Cardiac fibroblast (primary cell): ENCODE measurements around the gene IPCEF1.

Experiments used
- DNase-seq, 2 donors: peaks; one replicate each; pipeline versions ENCODE4 v3.0.0 to v3.0.0-alpha.2; 2010; ENCODE audit warnings: low read depth in 2 of 2
- H3K4me3 ChIP-seq, 2 donors: replicated peaks in 1 of 2; 1 replicate in 1 of 2; 2 replicates in 1 of 2; pipeline ENCODE4 v1.5.1; 2011; ENCODE audit warnings: low read depth in 2 of 2, low read length in 2 of 2, mild to moderate bottlenecking in 2 of 2, moderate library complexity in 1 of 2
- TF ChIP-seq, protein P1 (sequence below): IDR thresholded peaks from one replicate; pipeline ENCODE4 v1.5.1; 2011; ENCODE audit warnings: low read depth, mild to moderate bottlenecking, low read length, inconsistent platforms

Gene IPCEF1

DNA sequence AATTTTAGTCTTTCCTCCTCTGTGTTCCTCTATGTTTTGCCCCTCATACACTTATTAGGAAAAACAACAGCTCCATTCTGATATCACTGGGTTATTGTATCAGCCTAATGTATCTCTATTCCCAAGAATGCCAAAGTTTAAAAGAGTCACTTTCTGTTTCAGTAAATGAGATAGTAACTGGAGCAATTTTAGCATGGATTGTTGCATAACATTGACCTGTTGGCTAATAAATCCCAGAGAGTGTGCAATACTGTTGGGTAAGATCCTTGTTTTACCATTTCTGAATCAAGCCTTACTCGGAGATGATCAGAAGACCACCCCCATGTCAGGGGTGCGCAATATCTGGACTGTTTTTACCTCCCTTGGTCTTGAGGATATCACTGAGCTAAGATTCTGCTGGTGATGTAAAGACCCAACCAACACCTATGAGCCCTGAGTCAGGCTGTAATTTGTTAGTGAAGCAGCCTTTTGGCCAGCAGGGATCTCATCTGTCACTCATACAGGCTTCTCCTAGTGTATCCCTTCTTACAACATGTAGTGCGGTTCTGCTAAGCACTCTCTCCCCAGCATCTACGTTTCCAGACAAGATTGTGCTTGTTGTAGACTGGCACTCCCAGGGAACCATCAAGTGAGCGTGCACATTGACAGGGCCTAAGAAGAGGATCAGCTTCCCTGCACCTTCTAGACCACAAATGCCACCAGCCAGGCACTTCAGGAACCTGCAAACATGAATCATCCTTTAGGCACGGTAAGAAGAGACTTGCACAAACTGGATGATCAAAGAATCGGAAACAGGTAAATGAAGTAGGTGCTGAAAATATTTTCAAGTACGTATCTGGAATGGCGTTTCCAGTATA, 11.5 kb upstream of the IPCEF1 start:
- no peak overlapping the region for H3K4me3 ChIP-seq
- DNase-seq: no peak
- TF ChIP-seq, protein P1, sequence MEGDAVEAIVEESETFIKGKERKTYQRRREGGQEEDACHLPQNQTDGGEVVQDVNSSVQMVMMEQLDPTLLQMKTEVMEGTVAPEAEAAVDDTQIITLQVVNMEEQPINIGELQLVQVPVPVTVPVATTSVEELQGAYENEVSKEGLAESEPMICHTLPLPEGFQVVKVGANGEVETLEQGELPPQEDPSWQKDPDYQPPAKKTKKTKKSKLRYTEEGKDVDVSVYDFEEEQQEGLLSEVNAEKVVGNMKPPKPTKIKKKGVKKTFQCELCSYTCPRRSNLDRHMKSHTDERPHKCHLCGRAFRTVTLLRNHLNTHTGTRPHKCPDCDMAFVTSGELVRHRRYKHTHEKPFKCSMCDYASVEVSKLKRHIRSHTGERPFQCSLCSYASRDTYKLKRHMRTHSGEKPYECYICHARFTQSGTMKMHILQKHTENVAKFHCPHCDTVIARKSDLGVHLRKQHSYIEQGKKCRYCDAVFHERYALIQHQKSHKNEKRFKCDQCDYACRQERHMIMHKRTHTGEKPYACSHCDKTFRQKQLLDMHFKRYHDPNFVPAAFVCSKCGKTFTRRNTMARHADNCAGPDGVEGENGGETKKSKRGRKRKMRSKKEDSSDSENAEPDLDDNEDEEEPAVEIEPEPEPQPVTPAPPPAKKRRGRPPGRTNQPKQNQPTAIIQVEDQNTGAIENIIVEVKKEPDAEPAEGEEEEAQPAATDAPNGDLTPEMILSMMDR: no peak

DNA sequence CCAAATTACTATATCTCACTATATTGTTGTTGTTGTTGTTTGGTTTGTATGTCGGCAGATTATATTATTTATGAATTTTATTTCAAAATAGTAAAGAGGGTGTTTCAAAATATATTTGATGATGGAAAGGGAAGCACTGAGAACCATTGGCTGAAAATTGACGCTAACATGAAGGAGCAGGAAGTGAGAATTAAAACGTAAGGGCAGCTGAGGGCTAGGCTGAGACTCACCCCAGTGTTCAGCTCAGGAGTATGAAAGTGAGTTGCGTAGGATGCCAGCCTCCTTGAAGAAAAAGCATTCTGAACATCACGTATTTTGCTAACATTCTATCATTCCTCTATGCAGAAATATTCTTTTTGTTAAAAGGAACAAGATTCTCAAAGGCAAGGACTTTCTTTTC, 10.7 kb upstream of the IPCEF1 start:
- TF ChIP-seq, protein P1: no peak
- no peak for DNase-seq
- H3K4me3 ChIP-seq: no peak overlapping the region

- no peak for DNase-seq
- TF ChIP-seq, protein P1: no peak
- H3K4me3 ChIP-seq: no peak overlapping the region
Observed at GRCh38 chr6:154363821-154364220, 7.2 kb upstream of the IPCEF1 start.

- H3K4me3 ChIP-seq: no peak overlapping the region
- TF ChIP-seq, protein P1: no peak
- DNase-seq: no peak
Observed at GRCh38 chr6:154361476-154361875, 4.9 kb upstream of the IPCEF1 start.

GRCh38 chr6:154360476-154360875, 3.9 kb upstream of the IPCEF1 start:
- H3K4me3 ChIP-seq: no peak overlapping the region

DNA sequence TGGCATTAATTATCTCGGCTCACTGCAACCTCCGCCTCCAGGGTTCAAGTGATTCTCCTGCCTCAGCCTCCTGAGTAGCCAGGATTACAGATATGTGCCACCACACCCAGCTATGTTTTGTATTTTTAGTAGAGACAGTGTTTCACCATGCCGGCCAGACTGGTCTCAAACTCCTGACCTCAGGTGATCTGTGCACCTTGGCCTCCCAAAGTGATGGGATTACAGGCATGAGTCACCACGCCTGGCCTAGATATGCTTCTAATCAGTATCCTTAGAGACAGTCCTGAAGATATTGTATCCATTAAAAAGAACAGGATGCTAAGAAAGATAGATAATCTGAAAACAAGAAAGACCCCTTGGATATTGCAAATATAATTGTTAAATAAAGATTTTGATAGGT, 3.1 kb upstream of the IPCEF1 start:
- H3K4me3 ChIP-seq: no peak overlapping the region
- TF ChIP-seq, protein P1: no peak
- no peak for DNase-seq

More at GRCh38 chr6:154360476-154360875, 3.9 kb upstream of the IPCEF1 start:
- DNase-seq: no peak
- TF ChIP-seq, protein P1: no peak

GRCh38 chr6:154359161-154359574, 2.6 kb upstream of the IPCEF1 start:
- H3K4me3 ChIP-seq: peak overlapping the region in 1 of 2 donors; percentile 8
- peak in 1 of 2 donors; percentile 12 for DNase-seq
- TF ChIP-seq, protein P1: no peak
